ENCODE measurements around the gene UBE2M.
"Not testable (repeated sequence)": the region's sequence is repeated elsewhere in the genome, so short reads cannot be mapped to it uniquely, and the experiment has no call there.

Gene UBE2M

GRCh38 chr19:58558066-58558622 is at the start of gene UBE2M:
TSS of gene UBE2M (minus strand) at chr19:58558611. CDS start at chr19:58558381, 230 bp downstream.
- DNase-seq (ENCODE audit: low spot score): no peak

GRCh38 chr19:58607213-58607612 is 48.8 kb upstream of the UBE2M start:
- not testable (repeated sequence) for DNase-seq (ENCODE audit: low spot score)

- not testable (repeated sequence) for DNase-seq (ENCODE audit: low spot score)
Observed at GRCh38 chr19:58606251-58606896, 48.0 kb upstream of the UBE2M start.

- DNase-seq (ENCODE audit: low spot score): no peak
Observed at GRCh38 chr19:58586133-58586765, 27.8 kb upstream of the UBE2M start.

GRCh38 chr19:58585442-58586132 is 27.2 kb upstream of the UBE2M start:
- DNase-seq (ENCODE audit: low spot score): no peak

- DNase-seq (ENCODE audit: low spot score): no peak
Observed at GRCh38 chr19:58584498-58585441, 26.4 kb upstream of the UBE2M start.

- no peak for DNase-seq (ENCODE audit: low spot score)
Observed at GRCh38 chr19:58582985-58583384, 24.6 kb upstream of the UBE2M start.

- peak; percentile 83 for DNase-seq (ENCODE audit: low spot score)
Observed at GRCh38 chr19:58581227-58582141, 23.1 kb upstream of the UBE2M start.

GRCh38 chr19:58579473-58580142 is 21.2 kb upstream of the UBE2M start:
- DNase-seq (ENCODE audit: low spot score): no peak

- DNase-seq (ENCODE audit: low spot score): no peak
Observed at GRCh38 chr19:58578012-58578925, 19.9 kb upstream of the UBE2M start.

GRCh38 chr19:58577581-58577980 is 19.2 kb upstream of the UBE2M start:
- DNase-seq (ENCODE audit: low spot score): not testable (repeated sequence)

- DNase-seq (ENCODE audit: low spot score): peak; percentile 95
Observed at GRCh38 chr19:58575183-58576041, 17.0 kb upstream of the UBE2M start.

GRCh38 chr19:58573658-58574164 is 15.3 kb upstream of the UBE2M start:
- no peak for DNase-seq (ENCODE audit: low spot score)

- DNase-seq (ENCODE audit: low spot score): peak; percentile 100
Observed at GRCh38 chr19:58572818-58573657, 14.6 kb upstream of the UBE2M start, which contains the start of gene MZF1. TSS of gene MZF1 (minus strand) at chr19:58573335. CDS start at chr19:58571389, 1,946 bp downstream.

- DNase-seq (ENCODE audit: low spot score): no peak
Observed at GRCh38 chr19:58572026-58572817, 13.8 kb upstream of the UBE2M start.

- no peak for DNase-seq (ENCODE audit: low spot score)
Observed at GRCh38 chr19:58571575-58571947, 13.2 kb upstream of the UBE2M start.
